Colonic mucosa (tissue), 4 donors: ENCODE data around the gene TBR1. TPM values are rescaled to one million over a fixed set of nuclear protein-coding genes. Genes with fewer than 3 reads are reported as not detected.

ENCODE experiments used
- DNase-seq: peaks from one replicate; pipeline ENCODE4 v3.0.0-alpha.2; 2020
- H3K27ac ChIP-seq: fragments of 200-600 bp; one replicate; pipeline ENCODE4 v1.8.0; 2021
- H3K27me3 ChIP-seq: fragments of 200-600 bp; one replicate; pipeline ENCODE4 v1.8.0; 2021
- H3K36me3 ChIP-seq: fragments of 200-600 bp; one replicate; pipeline ENCODE4 v1.8.0; 2021
- H3K4me1 ChIP-seq: fragments of 200-600 bp; one replicate; pipeline ENCODE4 v1.8.0; 2021; ENCODE audit warnings: mild to moderate bottlenecking
- H3K4me3 ChIP-seq: fragments of 200-600 bp; one replicate; pipeline ENCODE4 v1.8.0; 2021
- H3K9ac ChIP-seq, 2 donors: one replicate each; pipeline ENCODE4 v1.7.0; 2013; ENCODE audit warnings: control low read depth in 2 of 2, low read depth in 2 of 2, low read length in 2 of 2
- H3K9me3 ChIP-seq: fragments of 200-600 bp; one replicate; pipeline ENCODE4 v1.8.0; 2021
- intact Hi-C: fragments of 100-400 bp; cut with DNase I; formaldehyde crosslinking; loops from one replicate; pipeline ENCODE4 v1.14.1; 2022
- total RNA-seq, 2 donors: library from RNA; stranded (reverse); fragmentation: NEBNext Ultra II Directional in 1 of 2; extraction: Animal tissue kit (Norgen Biotek cat#: 25700) in 1 of 2; gene quantifications; one replicate each; pipeline ENCODE4 v1.2.1, GENCODE V29; 2021
- TF ChIP-seq, protein P1 (sequence below): fragments of 200-600 bp; IDR thresholded peaks from one replicate; pipeline ENCODE4 v1.8.0; 2022; ENCODE audit warnings: antibody characterized with exemption, mild to moderate bottlenecking
- donor health status: healthy.
- donor health status: DM: no; HTN: no; CAD: no.
- donor health status: DM: no; HTN: no; CAD: no.

Gene TBR1
- total RNA-seq, 2 donors from 2014 or later = not detected

GRCh38 chr2:161418715-161419637, 2.9 kb downstream of the TBR1 start:
- Histone ChIP-seq H3K27me3 (peaks cover 96% of the 10 kb centered on the region), H3K4me1 (peaks cover 5% of the 10 kb centered on the region), H3K36me3 (no peaks in the 10 kb centered on the region), H3K9ac (no peak overlapping the region), H3K4me3 (no peak overlapping the region), H3K27ac (no peak overlapping the region), H3K9me3 (no peaks in the 10 kb centered on the region)
- intact Hi-C loops = no loop called here
- peak; percentile 29 for DNase-seq
- TF ChIP-seq, protein P1, sequence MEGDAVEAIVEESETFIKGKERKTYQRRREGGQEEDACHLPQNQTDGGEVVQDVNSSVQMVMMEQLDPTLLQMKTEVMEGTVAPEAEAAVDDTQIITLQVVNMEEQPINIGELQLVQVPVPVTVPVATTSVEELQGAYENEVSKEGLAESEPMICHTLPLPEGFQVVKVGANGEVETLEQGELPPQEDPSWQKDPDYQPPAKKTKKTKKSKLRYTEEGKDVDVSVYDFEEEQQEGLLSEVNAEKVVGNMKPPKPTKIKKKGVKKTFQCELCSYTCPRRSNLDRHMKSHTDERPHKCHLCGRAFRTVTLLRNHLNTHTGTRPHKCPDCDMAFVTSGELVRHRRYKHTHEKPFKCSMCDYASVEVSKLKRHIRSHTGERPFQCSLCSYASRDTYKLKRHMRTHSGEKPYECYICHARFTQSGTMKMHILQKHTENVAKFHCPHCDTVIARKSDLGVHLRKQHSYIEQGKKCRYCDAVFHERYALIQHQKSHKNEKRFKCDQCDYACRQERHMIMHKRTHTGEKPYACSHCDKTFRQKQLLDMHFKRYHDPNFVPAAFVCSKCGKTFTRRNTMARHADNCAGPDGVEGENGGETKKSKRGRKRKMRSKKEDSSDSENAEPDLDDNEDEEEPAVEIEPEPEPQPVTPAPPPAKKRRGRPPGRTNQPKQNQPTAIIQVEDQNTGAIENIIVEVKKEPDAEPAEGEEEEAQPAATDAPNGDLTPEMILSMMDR = no peak

- Histone ChIP-seq H3K27me3 (peaks cover 96% of the 10 kb centered on the region), H3K4me1 (peaks cover 2% of the 10 kb centered on the region), H3K36me3 (no peaks in the 10 kb centered on the region), H3K4me3 (no peak overlapping the region), H3K9ac (no peak overlapping the region), H3K27ac (no peak overlapping the region), H3K9me3 (no peaks in the 10 kb centered on the region)
- TF ChIP-seq, protein P1 = no peak
- no peak for DNase-seq
- intact Hi-C loops = loop anchor here (5.0 kb wide), 1 partner anchor 112 kb away; the partner anchor contains the start of gene PSMD14
These were observed 3.6 kb downstream of the TBR1 start for GRCh38 chr2:161419638-161420190.

DNA sequence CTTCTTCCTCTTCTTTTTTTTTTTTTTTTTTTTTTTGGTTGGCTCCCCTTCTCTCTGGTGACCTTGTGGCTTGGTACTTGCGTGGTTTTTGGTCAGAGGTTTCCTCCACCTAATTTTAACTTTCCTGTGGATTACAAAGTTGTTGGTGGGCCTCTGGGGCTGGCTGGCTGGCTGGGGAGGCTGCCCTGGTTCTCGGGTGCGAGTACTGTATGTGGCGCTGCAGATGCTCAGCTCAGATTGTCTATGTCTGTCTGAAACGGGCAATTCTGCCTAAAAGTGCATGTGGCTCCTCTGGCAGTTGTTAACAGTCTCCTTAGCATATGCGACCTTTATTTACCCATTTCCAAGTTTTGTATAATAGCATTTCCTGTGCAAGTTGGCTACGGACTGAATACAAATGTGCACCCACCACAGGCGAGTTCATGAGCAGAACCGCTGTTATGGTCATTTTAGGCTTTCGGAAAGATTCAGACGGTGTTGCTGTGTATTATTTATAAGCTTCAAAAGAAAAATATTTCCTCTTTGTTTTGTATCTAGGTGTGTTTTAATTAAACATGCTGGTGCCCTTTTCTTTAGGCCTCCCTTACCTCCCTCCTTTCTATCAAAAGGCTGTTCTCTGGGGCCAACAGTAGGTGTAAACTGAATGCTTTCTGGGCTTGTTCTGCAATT, 4.4 kb downstream of the TBR1 start:
- no peaks in the 10 kb centered on the region for H3K4me1 ChIP-seq
- no peaks in the 10 kb centered on the region for H3K36me3 ChIP-seq
- TF ChIP-seq, protein P1 = no peak
- H3K9ac ChIP-seq = no peak overlapping the region
- H3K4me3 ChIP-seq = no peak overlapping the region
- no peak for DNase-seq
- peaks cover 96% of the 10 kb centered on the region for H3K27me3 ChIP-seq
- no peaks in the 10 kb centered on the region for H3K9me3 ChIP-seq
- intact Hi-C loops = loop anchor here (5.0 kb wide), 1 partner anchor 113 kb away; the partner anchor contains the start of gene PSMD14
- no peak overlapping the region for H3K27ac ChIP-seq

GRCh38 chr2:161421686-161422085, 5.6 kb downstream of the TBR1 start:
- Histone ChIP-seq H3K4me1 (no peaks in the 10 kb centered on the region), H3K27me3 (peaks cover 96% of the 10 kb centered on the region), H3K36me3 (no peaks in the 10 kb centered on the region), H3K4me3 (no peak overlapping the region), H3K9me3 (no peaks in the 10 kb centered on the region), H3K27ac (no peak overlapping the region), H3K9ac (no peak overlapping the region)
- intact Hi-C loops = loop anchor here (5.0 kb wide), 1 partner anchor 114 kb away; the partner anchor contains the start of gene PSMD14
- TF ChIP-seq, protein P1 = no peak
- DNase-seq = no peak

- no peak for DNase-seq
- H3K27me3 ChIP-seq = peaks cover 97% of the 10 kb centered on the region
- peaks cover 4% of the 10 kb centered on the region for H3K4me1 ChIP-seq
- H3K9ac ChIP-seq = no peak overlapping the region
- intact Hi-C loops = loop anchor here (5.0 kb wide), 1 partner anchor 116 kb away; the partner anchor contains the start of gene PSMD14
- peak overlapping the region; percentile 37 for H3K4me3 ChIP-seq
- H3K36me3 ChIP-seq = no peaks in the 10 kb centered on the region
- no peaks in the 10 kb centered on the region for H3K9me3 ChIP-seq
- H3K27ac ChIP-seq = no peak overlapping the region
- TF ChIP-seq, protein P1 = no peak
These were observed 6.8 kb downstream of the TBR1 start for GRCh38 chr2:161422816-161423403.
